Liver (tissue), 9 donors: ENCODE results near the gene TPCN1. TPM values are rescaled to one million over a fixed set of nuclear protein-coding genes. Genes with fewer than 3 reads are reported as not detected.
A peak's percentile ranks its signal among the peaks of the same experiment; 100 is the strongest.

Experiments
- DNase-seq: peaks from one replicate; pipeline ENCODE4 v3.0.0-alpha.2; 2017; ENCODE audit warnings: low spot score
- H3K27ac ChIP-seq, 2 donors: one replicate each; pipeline ENCODE4 v1.7.0; 2013; ENCODE audit warnings: inconsistent platforms in 2 of 2, low read length in 2 of 2, control low read depth in 1 of 2, low read depth in 1 of 2, mild to moderate bottlenecking in 1 of 2
- H3K27me3 ChIP-seq, 4 donors: one replicate each; pipeline versions ENCODE4 v1.6.1 to v1.7.0; 2013; ENCODE audit warnings: low read length in 3 of 4, inconsistent platforms in 1 of 4, mild to moderate bottlenecking in 1 of 4, moderate library complexity in 1 of 4; ENCODE audit not compliant: control insufficient read depth in 4 of 4, insufficient read depth in 4 of 4
- H3K36me3 ChIP-seq, 4 donors: one replicate each; pipeline versions ENCODE4 v1.6.1 to v1.7.0; 2013; ENCODE audit warnings: low read length in 3 of 4, mild to moderate bottlenecking in 3 of 4, low read depth in 1 of 4, moderate library complexity in 1 of 4; ENCODE audit not compliant: control insufficient read depth in 4 of 4, insufficient read depth in 3 of 4
- H3K4me1 ChIP-seq, 4 donors: one replicate each; pipeline versions ENCODE4 v1.6.1 to v1.7.0; 2013; ENCODE audit warnings: low read length in 3 of 4, mild to moderate bottlenecking in 3 of 4, moderate library complexity in 1 of 4; ENCODE audit not compliant: control insufficient read depth in 4 of 4, insufficient read depth in 4 of 4
- H3K4me3 ChIP-seq, 3 donors: one replicate each; pipeline versions ENCODE4 v1.6.1 to v1.7.0; 2013; ENCODE audit warnings: low read length in 3 of 3, control low read depth in 1 of 3, low read depth in 1 of 3, mild to moderate bottlenecking in 1 of 3
- H3K9ac ChIP-seq, 2 donors: one replicate each; pipeline ENCODE4 v1.7.0; 2013; ENCODE audit warnings: low read length in 2 of 2, mild to moderate bottlenecking in 2 of 2, moderate library complexity in 2 of 2, control low read depth in 1 of 2, low read depth in 1 of 2
- H3K9me3 ChIP-seq, 4 donors: one replicate each; pipeline versions ENCODE4 v1.6.1 to v1.7.0; 2013; ENCODE audit warnings: low read length in 3 of 4; ENCODE audit not compliant: control insufficient read depth in 4 of 4
- FOXA1 ChIP-seq: IDR thresholded peaks from 2 replicates; pipeline ENCODE4 v1.6.1; 2016; ENCODE audit warnings: antibody characterized with exemption
- FOXA2 ChIP-seq: IDR thresholded peaks from 2 replicates; pipeline ENCODE4 v1.6.1; 2016; ENCODE audit warnings: antibody characterized with exemption
- GABPA ChIP-seq, 2 donors: IDR thresholded peaks in 1 of 2; conservative IDR thresholded peaks in 1 of 2; 2 replicates each; pipeline ENCODE4 v1.6.1; 2016; ENCODE audit warnings: antibody characterized with exemption in 2 of 2, mild to moderate bottlenecking in 1 of 2, moderate library complexity in 1 of 2
- HNF4A ChIP-seq, 2 donors: conservative IDR thresholded peaks; 2 replicates each; pipeline ENCODE4 v1.6.1; 2016; ENCODE audit warnings: antibody characterized with exemption in 2 of 2, mild to moderate bottlenecking in 2 of 2
- HNF4G ChIP-seq: IDR thresholded peaks from 2 replicates; pipeline ENCODE4 v1.6.1; 2016; ENCODE audit warnings: antibody characterized with exemption
- JUND ChIP-seq, 2 donors: IDR thresholded peaks; 2 replicates each; pipeline ENCODE4 v1.6.1; 2016; ENCODE audit warnings: antibody characterized with exemption in 2 of 2
- NR2F2 ChIP-seq: IDR thresholded peaks from 2 replicates; pipeline ENCODE4 v1.6.1; 2016; ENCODE audit warnings: antibody characterized with exemption
- RAD21 ChIP-seq, 2 donors: IDR thresholded peaks; 2 replicates each; pipeline ENCODE4 v1.6.1; 2016; ENCODE audit warnings: antibody characterized with exemption in 2 of 2, mild to moderate bottlenecking in 2 of 2
- RXRA ChIP-seq, 2 donors: IDR thresholded peaks; 2 replicates each; pipeline ENCODE4 v1.6.1; 2017 to 2018; ENCODE audit warnings: antibody characterized with exemption in 2 of 2, mild to moderate bottlenecking in 1 of 2
- SP1 ChIP-seq: IDR thresholded peaks from 2 replicates; pipeline ENCODE4 v1.6.1; 2018; ENCODE audit warnings: antibody characterized with exemption, mild to moderate bottlenecking
- YY1 ChIP-seq: IDR thresholded peaks from 2 replicates; pipeline ENCODE4 v1.6.1; 2016; ENCODE audit warnings: antibody characterized with exemption, mild to moderate bottlenecking
- WGBS: extraction: QIAGEN DNeasy Blood & Tissue Kit; methylation state at CpG from one replicate; pipeline ENCODE4 v1.1.7; 2013; 5-methylcytosine and 5-hydroxymethylcytosine counted together
- polyA plus RNA-seq, 2 donors: library from polyadenylated mRNA; stranded (reverse) in 1 of 2; unstranded in 1 of 2; fragments of 200-250 nt in 1 of 2; fragments of >200 nt in 1 of 2; fragmentation: Nextera tagmentation in 1 of 2; extraction: Ambion mirVana in 1 of 2; gene quantifications; one replicate each; pipeline versions ENCODE4 v1.2.1 to v1.2.3, GENCODE V29; 2013 to 2015
- total RNA-seq, 2 donors: library from RNA; depleted of rRNA; stranded (reverse); fragments of >200 nt; gene quantifications; one replicate each; pipeline ENCODE4 v1.2.3, GENCODE V29; 2014
- TF ChIP-seq, protein P1 (sequence below): IDR thresholded peaks from 2 replicates; pipeline ENCODE4 v1.6.1; 2016; ENCODE audit warnings: antibody characterized with exemption
- TF ChIP-seq, protein P2 (sequence below): IDR thresholded peaks from 2 replicates; pipeline ENCODE4 v1.6.1; 2016; ENCODE audit warnings: antibody characterized with exemption, mild to moderate bottlenecking
- TF ChIP-seq, protein P3 (sequence below): IDR thresholded peaks from 2 replicates; pipeline ENCODE4 v1.6.1; 2016; ENCODE audit warnings: antibody characterized with exemption
- donor health status: healthy.
- donor health status: healthy.
- donor health status: healthy.
- donor health status: healthy.
- donor health status: healthy.

TPCN1 gene
- total and polyA plus RNA-seq, 4 donors, result 8.6 to 19.2 (median 13.7) TPM

DNA sequence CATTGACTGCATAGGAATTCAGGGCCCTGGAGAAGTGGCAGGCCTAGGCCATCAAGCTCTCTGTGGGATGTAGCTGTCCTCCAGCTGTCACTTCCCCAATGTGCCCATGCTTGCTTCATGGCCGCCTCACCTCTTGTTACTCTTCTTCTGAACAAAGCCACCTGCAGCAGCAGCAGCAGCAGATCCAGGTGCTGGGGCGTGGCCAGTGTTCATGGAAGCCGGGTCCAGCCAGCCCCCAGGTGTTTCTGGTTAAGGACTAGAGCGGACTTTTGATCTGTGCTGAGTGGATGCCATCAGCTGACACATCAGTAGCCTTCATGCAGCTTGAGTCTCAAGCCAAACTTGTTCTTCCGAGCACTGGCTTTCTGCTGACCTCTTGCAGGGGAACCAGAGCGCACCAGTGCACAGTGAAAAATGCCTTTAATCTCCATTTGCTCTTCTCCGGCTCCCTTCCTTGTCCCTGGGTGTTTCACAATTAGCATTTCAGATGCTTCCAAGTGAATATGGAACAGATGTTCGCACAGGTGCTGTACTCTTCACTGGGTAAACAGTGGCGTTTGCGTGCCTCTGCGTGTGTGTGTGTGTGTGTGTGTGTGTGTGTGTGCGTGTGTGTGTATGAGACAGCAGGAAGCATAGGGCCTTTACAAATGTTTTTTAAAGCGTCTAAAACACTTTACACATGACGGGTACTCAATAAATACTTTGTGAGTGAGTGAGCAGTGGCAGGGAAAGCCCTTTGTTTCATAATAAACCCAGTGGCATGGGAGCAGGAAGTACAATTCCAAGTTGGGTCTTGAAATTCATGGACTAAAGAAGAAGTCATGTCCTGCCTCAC, 20.1 kb downstream of the TPCN1 start:
- H3K27me3 ChIP-seq, result no peaks in the 10 kb centered on the region
- TF ChIP-seq, protein P1, sequence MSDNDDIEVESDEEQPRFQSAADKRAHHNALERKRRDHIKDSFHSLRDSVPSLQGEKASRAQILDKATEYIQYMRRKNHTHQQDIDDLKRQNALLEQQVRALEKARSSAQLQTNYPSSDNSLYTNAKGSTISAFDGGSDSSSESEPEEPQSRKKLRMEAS, result no peak
- TF ChIP-seq RXRA (IDR thresholded peaks at IDR 0.05) (peak in 1 of 2 donors; percentile 4), SP1 (peak; percentile 43), JUND (IDR thresholded peaks at IDR 0.05) (no peak), FOXA2 (peak; percentile 34), GABPA (IDR thresholded peaks at IDR 0.05 in 1 of 2, conservative IDR thresholded peaks at IDR 0.05 in 1 of 2) (no peak), HNF4A (conservative IDR thresholded peaks at IDR 0.05) (peak in 1 of 2 donors; percentile 34)
- no peak overlapping the region for H3K9ac ChIP-seq
- H3K36me3 ChIP-seq, result peaks cover 0 to 3% (median 0%) of the 10 kb centered on the region in 4 donors
- H3K27ac ChIP-seq, result peak overlapping the region; percentile 46 to 72
- DNase-seq, result no peak
- no peaks in the 10 kb centered on the region for H3K9me3 ChIP-seq
- 52% methylated on average over 14 of the region's 14 CpGs for WGBS
- no peak overlapping the region for H3K4me3 ChIP-seq
- H3K4me1 ChIP-seq, result peaks cover 18 to 72% (median 56%) of the 10 kb centered on the region in 4 donors

DNA sequence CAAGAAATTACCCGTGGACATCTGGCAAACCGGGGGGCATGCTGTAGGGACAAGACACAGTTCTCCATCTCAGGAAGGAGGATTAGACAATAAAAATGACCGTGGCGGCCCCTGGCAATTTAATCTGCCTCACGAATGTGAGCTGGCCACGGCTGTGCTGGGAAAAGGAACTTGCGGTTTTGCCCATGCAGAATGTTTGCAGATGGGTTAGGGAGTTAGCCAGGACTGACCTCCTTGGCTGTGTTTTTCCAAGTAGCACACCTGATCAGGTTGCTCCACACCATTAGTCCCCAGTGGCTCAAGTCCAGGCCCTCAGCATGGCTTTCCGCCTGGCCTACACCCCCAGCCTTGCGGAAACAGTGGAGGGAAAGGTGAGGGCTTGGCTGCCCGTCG, 20.8 kb downstream of the TPCN1 start:
- DNase-seq, result no peak
- peak in 1 of 2 donors; percentile 6 for TF ChIP-seq HNF4A (conservative IDR thresholded peaks at IDR 0.05)
- TF ChIP-seq, protein P1, result no peak
- TF ChIP-seq SP1, result peak; percentile 7
- Histone ChIP-seq H3K27ac (peak overlapping the region; percentile 46 to 72), H3K36me3 (peaks cover 0 to 3% (median 0%) of the 10 kb centered on the region in 4 donors), H3K4me3 (no peak overlapping the region), H3K9me3 (no peaks in the 10 kb centered on the region), H3K27me3 (no peaks in the 10 kb centered on the region), H3K9ac (no peak overlapping the region), H3K4me1 (peaks cover 20 to 72% (median 57%) of the 10 kb centered on the region in 4 donors)
- WGBS, result 59% methylated on average over 11 of the region's 11 CpGs

DNA sequence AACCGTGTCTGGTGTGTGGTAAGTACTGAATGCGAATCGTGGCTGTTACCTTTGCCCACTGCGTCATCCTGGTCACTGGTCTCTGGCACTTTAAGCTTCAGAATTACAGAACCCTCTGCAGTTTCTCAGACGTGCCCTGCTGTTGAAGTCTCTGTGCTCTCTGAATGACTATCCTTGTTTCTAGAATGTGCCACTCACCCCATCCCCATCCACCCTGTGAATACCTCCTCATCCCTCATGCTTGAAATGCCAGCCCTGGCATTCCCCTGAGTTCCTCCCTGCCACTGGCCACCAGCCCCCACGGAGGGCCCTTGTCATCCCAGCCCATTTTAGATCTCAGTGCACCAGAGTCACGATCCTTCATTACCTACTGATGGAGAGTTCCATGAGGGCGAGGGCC, 21.3 kb downstream of the TPCN1 start:
- H3K9ac ChIP-seq, result no peak overlapping the region
- peaks cover 0 to 3% (median 0%) of the 10 kb centered on the region in 4 donors for H3K36me3 ChIP-seq
- 92% methylated on average over 8 of the region's 8 CpGs for WGBS
- no peak overlapping the region for H3K4me3 ChIP-seq
- TF ChIP-seq RAD21 (IDR thresholded peaks at IDR 0.05) (no peak), YY1 (no peak), HNF4G (no peak), NR2F2 (no peak), FOXA1 (no peak), FOXA2 (no peak), HNF4A (conservative IDR thresholded peaks at IDR 0.05) (no peak), JUND (IDR thresholded peaks at IDR 0.05) (no peak)
- TF ChIP-seq, protein P2, sequence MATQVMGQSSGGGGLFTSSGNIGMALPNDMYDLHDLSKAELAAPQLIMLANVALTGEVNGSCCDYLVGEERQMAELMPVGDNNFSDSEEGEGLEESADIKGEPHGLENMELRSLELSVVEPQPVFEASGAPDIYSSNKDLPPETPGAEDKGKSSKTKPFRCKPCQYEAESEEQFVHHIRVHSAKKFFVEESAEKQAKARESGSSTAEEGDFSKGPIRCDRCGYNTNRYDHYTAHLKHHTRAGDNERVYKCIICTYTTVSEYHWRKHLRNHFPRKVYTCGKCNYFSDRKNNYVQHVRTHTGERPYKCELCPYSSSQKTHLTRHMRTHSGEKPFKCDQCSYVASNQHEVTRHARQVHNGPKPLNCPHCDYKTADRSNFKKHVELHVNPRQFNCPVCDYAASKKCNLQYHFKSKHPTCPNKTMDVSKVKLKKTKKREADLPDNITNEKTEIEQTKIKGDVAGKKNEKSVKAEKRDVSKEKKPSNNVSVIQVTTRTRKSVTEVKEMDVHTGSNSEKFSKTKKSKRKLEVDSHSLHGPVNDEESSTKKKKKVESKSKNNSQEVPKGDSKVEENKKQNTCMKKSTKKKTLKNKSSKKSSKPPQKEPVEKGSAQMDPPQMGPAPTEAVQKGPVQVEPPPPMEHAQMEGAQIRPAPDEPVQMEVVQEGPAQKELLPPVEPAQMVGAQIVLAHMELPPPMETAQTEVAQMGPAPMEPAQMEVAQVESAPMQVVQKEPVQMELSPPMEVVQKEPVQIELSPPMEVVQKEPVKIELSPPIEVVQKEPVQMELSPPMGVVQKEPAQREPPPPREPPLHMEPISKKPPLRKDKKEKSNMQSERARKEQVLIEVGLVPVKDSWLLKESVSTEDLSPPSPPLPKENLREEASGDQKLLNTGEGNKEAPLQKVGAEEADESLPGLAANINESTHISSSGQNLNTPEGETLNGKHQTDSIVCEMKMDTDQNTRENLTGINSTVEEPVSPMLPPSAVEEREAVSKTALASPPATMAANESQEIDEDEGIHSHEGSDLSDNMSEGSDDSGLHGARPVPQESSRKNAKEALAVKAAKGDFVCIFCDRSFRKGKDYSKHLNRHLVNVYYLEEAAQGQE, result no peak
- TF ChIP-seq, protein P3, sequence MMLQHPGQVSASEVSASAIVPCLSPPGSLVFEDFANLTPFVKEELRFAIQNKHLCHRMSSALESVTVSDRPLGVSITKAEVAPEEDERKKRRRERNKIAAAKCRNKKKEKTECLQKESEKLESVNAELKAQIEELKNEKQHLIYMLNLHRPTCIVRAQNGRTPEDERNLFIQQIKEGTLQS, result no peak
- TF ChIP-seq, protein P1, result no peak
- no peak overlapping the region for H3K27ac ChIP-seq
- H3K27me3 ChIP-seq, result no peaks in the 10 kb centered on the region
- H3K4me1 ChIP-seq, result peaks cover 22 to 73% (median 57%) of the 10 kb centered on the region in 4 donors
- H3K9me3 ChIP-seq, result no peaks in the 10 kb centered on the region
- no peak for DNase-seq
